HG03571 (cell line): ENCODE data around the gene SYT2.
"Not testable (repeated sequence)": the region's sequence is repeated elsewhere in the genome, so short reads cannot be mapped to it uniquely, and the experiment has no call there.

ENCODE experiments used
- ATAC-seq: cut with Tn5 transposase; IDR thresholded peaks from one replicate; pipeline ENCODE4 v1.9.1; 2021; ENCODE audit not compliant: unreplicated experiment

The SYT2 gene

DNA sequence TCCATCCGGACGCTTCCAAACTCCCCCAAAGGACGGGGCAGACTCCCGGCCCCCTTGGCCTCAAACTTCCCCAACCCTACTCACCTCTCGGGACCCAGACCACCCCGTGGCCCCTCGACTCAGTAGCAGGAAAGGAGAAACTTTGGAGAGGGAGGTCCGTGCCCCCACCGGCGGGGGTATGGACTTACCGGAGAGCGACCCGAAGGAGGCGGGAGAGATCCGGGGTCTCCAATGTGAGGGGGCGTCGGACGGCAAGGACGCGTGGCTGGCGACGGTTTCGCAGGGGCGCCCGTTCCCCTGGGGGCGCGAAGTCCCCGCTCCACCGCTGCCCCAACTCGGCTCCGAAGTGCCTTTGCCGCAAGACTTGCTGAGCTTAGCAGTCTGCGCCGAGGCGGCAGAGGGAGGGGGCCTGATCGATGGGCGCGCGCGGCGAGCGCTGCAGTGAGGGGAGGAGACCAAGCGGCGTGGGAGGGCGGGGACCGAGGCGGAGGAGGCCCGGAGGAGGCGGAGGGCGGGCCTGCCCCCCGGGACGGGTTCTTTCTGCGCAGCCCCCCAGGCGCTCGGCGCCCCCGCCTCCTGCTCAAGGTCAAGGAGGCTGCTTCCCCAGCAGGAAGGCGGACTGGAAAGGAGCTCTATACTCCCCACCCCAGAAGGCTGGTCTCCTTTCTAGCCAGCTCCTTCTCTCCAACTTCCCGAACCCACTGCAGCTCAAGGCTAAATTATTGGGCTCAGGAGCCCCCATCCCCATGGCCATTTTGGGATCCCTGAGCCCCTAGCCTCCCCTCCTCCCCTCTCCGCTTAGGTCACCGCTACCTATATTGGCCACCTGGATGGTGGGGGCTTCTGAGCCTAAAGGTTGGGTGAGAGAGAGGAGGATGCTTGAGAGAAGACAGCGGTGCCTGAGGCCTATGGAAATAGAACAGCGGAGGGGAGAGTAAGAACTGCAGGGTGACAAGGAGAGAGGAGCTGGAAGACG, at the start of gene SYT2:
SYT2 (minus strand) TSS at position 385 of the 976 bp plus-strand sequence. CDS start 104,682 bp downstream, outside the sequence.
- no peak for ATAC-seq

GRCh38 chr1:202756391-202756790, 46.1 kb upstream of the SYT2 start:
- ATAC-seq, result no peak

- no peak for ATAC-seq
These were observed 44.0 kb upstream of the SYT2 start for GRCh38 chr1:202754293-202754692.

DNA sequence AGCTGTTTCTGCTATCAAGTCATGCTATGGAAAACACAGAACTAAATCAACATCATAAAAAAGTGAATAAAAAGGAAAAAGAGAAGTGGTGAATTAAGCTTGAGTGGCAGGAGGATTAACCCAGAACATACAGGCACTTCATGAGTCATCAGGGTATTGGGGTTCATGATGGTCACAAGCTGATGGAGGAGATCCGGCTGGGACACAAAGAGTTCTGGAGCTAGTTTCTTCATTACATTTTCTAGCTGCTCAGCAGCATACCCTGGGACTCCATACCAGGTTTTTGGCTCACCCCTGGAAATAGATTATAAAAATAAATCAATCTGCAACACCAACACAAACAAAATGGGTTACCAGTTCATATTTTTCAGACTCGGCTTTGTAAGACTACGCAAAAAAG, 42.5 kb upstream of the SYT2 start:
- no peak for ATAC-seq

GRCh38 chr1:202750761-202751160, 40.5 kb upstream of the SYT2 start:
- no peak for ATAC-seq

- ATAC-seq, result no peak
These were observed 39.8 kb upstream of the SYT2 start for GRCh38 chr1:202750024-202750423.

DNA sequence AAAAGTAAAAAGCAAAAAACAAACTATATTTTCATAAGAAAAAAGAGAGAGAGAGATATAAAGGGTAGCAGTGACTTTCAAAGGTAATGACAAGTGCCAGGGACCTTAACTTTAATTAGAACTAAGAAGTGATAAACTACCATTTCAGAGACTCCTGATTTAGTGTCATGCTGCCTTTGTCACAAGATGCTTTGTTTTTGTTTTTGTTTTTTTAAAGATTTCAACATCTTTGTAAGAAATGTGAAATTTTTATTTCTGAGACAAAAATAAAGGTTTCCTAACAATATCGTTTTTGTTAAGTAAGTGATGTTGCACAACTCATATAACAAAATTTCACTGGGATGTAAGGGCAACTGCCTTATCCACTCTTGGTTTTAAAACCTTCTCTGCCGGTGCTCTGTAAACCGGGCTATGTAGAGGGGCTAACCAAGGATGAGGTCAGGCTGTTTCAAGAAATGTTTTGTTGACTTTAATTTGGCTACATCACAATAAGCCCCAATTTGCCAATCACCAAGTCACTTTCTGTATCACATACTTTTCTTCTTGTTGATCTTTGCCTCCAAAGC, 35.2 kb upstream of the SYT2 start:
- ATAC-seq, result no peak

GRCh38 chr1:202744770-202745169, 34.5 kb upstream of the SYT2 start:
- ATAC-seq, result not testable (repeated sequence)

DNA sequence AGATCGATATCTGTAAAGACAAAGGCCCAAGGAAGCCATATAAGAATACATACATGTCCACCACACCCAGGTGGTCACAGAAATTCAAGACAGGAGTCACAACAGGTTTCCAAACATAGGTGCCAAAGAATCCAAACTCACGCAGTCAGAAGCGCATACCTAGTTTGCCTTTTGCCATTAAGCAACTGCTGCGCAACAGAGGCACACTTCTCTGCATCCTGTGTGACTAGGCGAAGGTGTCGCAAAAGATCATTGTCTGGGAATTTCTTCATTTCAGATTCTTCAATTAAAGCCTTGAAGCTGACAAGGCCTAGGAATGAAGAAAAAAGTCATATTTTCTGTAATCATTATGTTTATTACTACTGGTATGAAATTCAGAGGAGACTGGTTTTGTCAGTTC, 32.2 kb upstream of the SYT2 start:
- no peak for ATAC-seq

DNA sequence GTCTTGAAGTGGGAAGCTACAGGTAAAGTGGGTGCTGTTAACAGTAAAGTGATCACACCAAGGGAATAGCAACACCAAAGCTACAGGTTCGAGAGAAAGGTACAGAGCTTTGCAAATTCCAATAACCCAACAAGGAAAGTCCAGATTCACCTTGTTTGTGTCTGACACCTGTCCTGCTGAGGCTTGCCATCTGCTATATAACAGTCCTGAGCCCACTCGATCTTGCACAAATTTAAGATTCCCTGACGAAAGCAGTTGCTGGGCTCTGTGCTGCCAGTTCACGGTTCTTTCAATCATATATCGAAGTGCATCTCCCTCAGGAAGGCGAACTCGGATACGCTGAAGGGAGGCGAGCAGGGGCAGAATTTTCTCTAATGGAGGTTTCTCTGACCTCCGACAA, 23.0 kb upstream of the SYT2 start:
- no peak for ATAC-seq

- ATAC-seq, result no peak
These were observed 18.7 kb upstream of the SYT2 start for GRCh38 chr1:202728951-202729350.

DNA sequence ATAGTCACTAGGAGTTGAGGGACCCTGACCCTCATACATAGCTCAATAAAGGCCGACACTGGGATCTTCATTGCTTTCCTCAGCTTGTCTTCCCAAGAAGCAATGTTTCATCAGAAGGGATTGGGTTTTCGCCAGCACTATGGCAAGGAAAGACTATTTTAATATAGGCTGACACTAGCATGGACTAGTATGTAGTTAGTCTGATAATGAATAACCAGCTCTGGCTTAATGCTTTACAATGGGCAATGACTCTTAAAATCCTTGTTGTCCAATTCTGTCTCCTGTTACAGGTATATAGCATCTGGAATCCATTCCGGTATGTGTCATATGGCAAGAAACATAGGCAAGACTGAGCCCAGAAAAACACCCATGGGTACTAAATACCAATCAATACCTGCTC, 15.3 kb upstream of the SYT2 start:
- no peak for ATAC-seq

GRCh38 chr1:202723708-202724107, 13.5 kb upstream of the SYT2 start:
- ATAC-seq, result no peak

DNA sequence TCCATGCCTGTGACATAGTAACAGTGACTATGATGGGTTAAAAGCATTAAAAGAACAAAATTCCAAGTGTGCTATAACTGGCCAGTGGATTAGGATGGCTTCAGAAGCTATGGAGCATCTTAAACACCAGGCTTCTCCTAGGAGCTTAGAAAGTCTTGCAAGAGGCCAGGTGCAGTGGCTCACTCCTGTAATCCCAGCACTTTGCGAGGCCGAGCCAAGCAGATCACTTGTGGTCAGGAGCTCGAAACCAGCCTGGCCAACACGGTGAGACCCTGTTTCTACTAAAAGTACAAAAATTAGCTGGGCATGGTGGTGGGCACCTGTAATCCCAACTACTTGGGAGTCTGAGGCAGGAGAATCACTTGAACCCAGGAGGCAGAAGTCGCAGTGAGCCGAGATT, 12.8 kb upstream of the SYT2 start:
- not testable (repeated sequence) for ATAC-seq

GRCh38 chr1:202716654-202717053, 6.4 kb upstream of the SYT2 start:
- no peak for ATAC-seq

GRCh38 chr1:202714202-202714601, 3.9 kb upstream of the SYT2 start:
- not testable (repeated sequence) for ATAC-seq

- no peak for ATAC-seq
These were observed 2.9 kb upstream of the SYT2 start for GRCh38 chr1:202713110-202713509.

DNA sequence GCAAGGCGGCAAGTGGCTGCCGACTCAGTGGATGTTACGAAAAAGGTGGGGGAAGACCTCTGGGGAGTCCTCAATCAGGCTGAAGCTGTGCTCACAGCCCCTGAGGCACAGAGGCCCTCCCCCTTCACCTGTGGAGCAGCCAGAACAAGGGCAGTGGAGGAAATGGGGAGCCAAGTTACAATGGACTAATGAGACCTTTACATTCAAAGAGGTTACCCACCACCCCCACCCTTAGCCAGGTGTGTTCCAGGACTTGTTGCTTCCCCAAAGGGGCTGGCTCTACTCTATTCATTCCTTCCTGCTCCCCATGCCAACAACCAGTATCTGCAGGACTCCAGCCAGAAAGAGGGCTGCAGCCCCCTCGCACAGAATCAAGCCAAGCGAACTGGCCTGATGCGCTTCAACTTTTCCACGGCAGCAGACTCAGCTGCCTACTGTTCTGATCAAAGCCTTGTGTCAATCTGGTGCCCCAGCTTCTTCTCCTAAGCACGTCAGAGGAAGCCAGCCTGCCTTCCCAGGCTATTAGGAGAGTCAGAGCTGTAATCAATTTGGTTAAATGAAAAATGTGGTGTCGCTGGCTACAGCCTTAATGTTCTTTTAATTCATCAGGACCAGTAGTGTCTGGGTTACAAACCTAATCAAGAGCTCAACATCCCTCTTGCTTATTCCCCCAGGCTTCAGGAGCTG, 1.8 kb upstream of the SYT2 start:
- ATAC-seq, result no peak

GRCh38 chr1:202709276-202710041, 795 bp downstream of the SYT2 start:
- no peak for ATAC-seq

DNA sequence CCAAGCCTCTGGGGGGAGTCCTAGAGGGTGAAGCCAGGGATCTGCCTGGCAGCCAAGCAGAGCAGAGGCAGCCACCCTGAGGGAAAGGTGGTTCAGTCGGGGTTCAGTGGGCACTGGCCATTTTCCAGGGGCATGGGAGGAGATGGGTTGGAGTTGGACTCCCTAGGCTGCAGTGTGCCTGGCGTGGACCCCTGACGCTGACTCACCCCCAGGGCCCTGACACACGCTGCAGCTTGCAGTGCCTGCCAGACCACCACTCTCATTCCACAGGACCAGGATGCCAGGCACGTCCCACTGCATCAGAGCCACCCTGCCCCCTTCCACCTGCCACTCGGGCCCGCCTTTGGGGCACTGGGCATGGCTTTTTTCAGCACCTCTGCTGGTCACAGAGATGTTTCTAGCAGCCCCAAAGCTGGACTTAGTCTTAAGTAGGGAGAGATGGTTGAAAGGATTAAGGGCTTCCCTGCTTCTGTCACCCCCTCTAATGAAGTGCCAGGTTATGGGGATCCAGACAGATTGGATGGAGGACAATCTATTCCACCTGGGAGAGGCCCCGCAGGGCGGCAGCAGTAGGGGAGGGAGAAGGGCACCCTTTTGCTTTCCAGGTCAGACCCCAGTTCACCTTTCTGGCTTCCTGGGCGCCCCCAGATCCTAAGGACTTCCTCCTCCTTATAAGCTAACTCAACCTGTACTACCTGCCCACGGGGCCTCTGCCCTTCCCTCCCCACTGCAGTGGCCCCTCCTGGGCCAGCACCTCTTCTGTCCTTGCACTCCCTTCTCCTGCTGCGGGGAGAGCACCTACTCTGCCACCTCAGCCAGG, 1.6 kb downstream of the SYT2 start:
- no peak for ATAC-seq
